ENCODE measurements around the gene TMEM63B. TPM values are rescaled to one million over a fixed set of nuclear protein-coding genes. Genes with fewer than 3 reads are reported as not detected.

Gene TMEM63B
- total RNA-seq, 1 experiment from 2014 or later, result 22.6 TPM

GRCh38 chr6:44126320-44127149 is 819 bp upstream of the TMEM63B start:
- CTCF ChIA-PET, result no interaction called here
- Mint-ChIP-seq H3K27me3 (ENCODE audit: insufficient read depth, unreplicated experiment) (no peaks in the 10 kb centered on the region), H3K27ac (ENCODE audit: low read depth, unreplicated experiment) (peak overlapping the region; percentile 96), H3K4me3 (ENCODE audit: unreplicated experiment) (peak overlapping the region; percentile 95), H3K9me3 (ENCODE audit: unreplicated experiment) (no peaks in the 10 kb centered on the region), H3K36me3 (ENCODE audit: insufficient read depth, unreplicated experiment) (peaks cover 7% of the 10 kb centered on the region), H3K4me1 (ENCODE audit: insufficient read depth, unreplicated experiment) (peaks cover 40% of the 10 kb centered on the region)
- POLR2A ChIA-PET, result interaction anchor here (0.5 to 1.5 kb wide), 6 partner anchors 9 to 131 kb away, joined by 3 to 5 read pairs (median 4); partner anchors contain the start of gene SLC35B2
- no peak for TF ChIP-seq CTCF (IDR thresholded peaks at IDR 0.05; ENCODE audit: unreplicated experiment)
- TSS peak; percentile 37 for BruUV-seq (replicated peaks)
- intact Hi-C loops (cut with micrococcal nuclease), result no loop called here
- DNase-seq (ENCODE audit: unreplicated experiment), result peak; percentile 70

GRCh38 chr6:44128020-44128917 is 915 bp downstream of the TMEM63B start:
- BruUV-seq (replicated peaks), result no TSS peak
- Mint-ChIP-seq H3K4me3 (ENCODE audit: unreplicated experiment) (peak overlapping the region; percentile 95), H3K9me3 (ENCODE audit: unreplicated experiment) (no peaks in the 10 kb centered on the region), H3K27me3 (ENCODE audit: insufficient read depth, unreplicated experiment) (no peaks in the 10 kb centered on the region), H3K4me1 (ENCODE audit: insufficient read depth, unreplicated experiment) (peaks cover 43% of the 10 kb centered on the region), H3K27ac (ENCODE audit: low read depth, unreplicated experiment) (peak overlapping the region; percentile 96), H3K36me3 (ENCODE audit: insufficient read depth, unreplicated experiment) (peaks cover 7% of the 10 kb centered on the region)
- TF ChIP-seq CTCF (IDR thresholded peaks at IDR 0.05; ENCODE audit: unreplicated experiment), result no peak
- DNase-seq (ENCODE audit: unreplicated experiment), result peak; percentile 45
- intact Hi-C loops (cut with micrococcal nuclease), result no loop called here
- ChIA-PET CTCF (interaction anchor here (1.0 to 1.4 kb wide), 4 partner anchors 22 to 49 kb away, joined by 3 to 5 read pairs (median 4); no protein-coding TSS in a partner anchor), POLR2A (interaction anchor here (0.6 to 2.0 kb wide), 5 partner anchors 9 to 119 kb away, joined by 3 to 7 read pairs (median 4); partner anchors contain the start of gene HSP90AB1)

- no peak for TF ChIP-seq CTCF (IDR thresholded peaks at IDR 0.05; ENCODE audit: unreplicated experiment)
- Mint-ChIP-seq H3K4me3 (ENCODE audit: unreplicated experiment) (peak overlapping the region; percentile 6), H3K4me1 (ENCODE audit: insufficient read depth, unreplicated experiment) (peaks cover 36% of the 10 kb centered on the region), H3K36me3 (ENCODE audit: insufficient read depth, unreplicated experiment) (peaks cover 7% of the 10 kb centered on the region), H3K27me3 (ENCODE audit: insufficient read depth, unreplicated experiment) (no peaks in the 10 kb centered on the region), H3K27ac (ENCODE audit: low read depth, unreplicated experiment) (no peak overlapping the region), H3K9me3 (ENCODE audit: unreplicated experiment) (no peaks in the 10 kb centered on the region)
- no TSS peak for BruUV-seq (replicated peaks)
- intact Hi-C loops (cut with micrococcal nuclease), result no loop called here
- DNase-seq (ENCODE audit: unreplicated experiment), result no peak
- ChIA-PET POLR2A (interaction anchor here (1.3 to 2.0 kb wide), 2 partner anchors 13 to 117 kb away, joined by 4 to 7 read pairs; partner anchors contain the start of gene HSP90AB1), CTCF (interaction anchor here (0.6 to 1.4 kb wide), 7 partner anchors 20 to 462 kb away, joined by 3 to 8 read pairs (median 3); no protein-coding TSS in a partner anchor)
Measured at GRCh38 chr6:44129841-44130322, 2.5 kb downstream of the TMEM63B start.

Data from MCF 10A (cell line).